Stimulated activated CD8-positive, alpha-beta memory T cell treated with anti-CD3 and anti-CD28 coated beads, Interleukin-15, amount 100 ng/mL, for 24 hours (primary cell): ENCODE data around the gene AVL9.

Experiments
- DNase-seq: peaks from one replicate; pipeline ENCODE4 v3.0.0-alpha.2; 2020; ENCODE audit warnings: low read depth

AVL9 gene

DNA sequence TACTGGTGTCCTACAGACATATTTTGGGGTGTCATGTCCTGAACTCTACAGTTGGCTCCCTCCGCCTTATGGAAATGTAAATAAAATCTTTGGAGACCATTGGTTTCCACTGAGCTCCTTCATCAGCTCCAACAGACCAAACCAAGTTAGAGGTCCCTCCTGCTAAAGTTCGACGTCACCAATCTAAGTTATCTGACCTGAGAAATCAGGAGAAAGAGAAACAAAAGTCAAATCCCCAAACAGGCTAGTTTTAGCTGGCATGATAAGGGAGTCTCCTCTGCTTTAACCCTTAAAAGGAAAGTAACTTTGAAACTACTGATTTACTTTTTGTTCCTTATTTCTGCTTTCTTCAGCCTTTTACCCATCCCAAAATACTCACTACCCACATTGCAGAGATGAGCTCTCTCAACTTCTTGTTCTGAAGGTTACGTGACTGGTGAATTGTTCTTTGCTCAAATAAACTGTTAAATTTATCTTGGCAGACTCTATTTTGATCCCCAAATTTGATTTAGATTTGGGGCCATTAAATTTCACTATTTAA lies 39.9 kb downstream of the AVL9 start:
- DNase-seq, result no peak

DNA sequence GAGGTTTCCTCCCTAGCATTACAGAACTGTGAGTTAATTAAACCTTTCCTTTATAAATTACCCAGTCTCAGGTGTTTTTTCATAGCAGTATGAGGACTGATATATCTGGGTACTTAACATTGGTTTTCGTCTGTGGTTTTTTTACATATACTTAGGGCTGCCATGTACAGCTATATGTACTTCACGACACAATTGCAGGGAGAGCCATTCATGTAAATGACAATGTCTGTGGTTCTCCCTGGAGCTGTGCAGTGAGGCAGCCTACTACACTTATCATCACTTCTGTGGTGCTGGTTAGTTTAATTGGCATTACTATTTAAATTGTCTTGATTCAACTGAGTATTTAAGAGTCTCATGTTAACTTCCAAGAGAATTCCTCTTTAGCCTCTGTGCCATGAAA lies 40.7 kb downstream of the AVL9 start:
- no peak for DNase-seq

DNA sequence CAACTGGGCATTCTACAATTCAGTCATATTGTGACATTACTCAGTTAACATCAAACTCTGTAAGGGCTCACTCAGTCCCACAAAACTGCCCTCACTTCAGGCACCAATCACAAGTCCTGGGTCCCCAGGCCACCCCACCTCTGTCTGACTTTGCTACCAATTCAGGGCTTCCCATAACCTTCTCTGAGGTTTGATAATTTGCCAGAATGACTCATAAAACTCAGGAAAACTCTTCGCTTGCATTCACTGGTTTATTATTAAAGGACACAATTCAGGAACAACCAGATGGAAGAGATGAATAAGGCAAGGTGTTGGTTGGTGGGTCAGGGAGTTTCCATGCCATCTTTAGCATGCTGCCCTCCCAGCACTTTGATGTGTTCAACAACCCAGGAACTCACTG lies 41.3 kb downstream of the AVL9 start:
- no peak for DNase-seq

DNA sequence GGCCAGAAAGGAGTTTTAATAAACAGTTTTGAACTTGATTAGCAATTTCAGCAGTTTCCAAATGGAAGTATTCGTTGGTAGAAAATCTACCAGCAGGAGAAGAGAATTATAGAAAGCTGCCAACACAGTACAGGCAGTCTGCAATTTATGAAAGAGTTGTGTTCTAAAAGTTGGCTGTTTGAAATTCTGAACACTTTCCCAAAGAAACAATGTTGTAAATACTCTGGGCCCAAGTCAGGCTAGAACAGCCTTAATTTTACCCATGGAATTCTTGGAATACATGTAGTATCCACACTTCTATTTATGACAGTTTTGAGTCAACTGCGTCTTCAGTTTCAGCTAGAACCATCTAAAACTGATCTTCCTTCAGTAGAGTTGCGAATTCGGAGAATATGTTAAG lies 42.5 kb downstream of the AVL9 start:
- DNase-seq, result no peak

DNA sequence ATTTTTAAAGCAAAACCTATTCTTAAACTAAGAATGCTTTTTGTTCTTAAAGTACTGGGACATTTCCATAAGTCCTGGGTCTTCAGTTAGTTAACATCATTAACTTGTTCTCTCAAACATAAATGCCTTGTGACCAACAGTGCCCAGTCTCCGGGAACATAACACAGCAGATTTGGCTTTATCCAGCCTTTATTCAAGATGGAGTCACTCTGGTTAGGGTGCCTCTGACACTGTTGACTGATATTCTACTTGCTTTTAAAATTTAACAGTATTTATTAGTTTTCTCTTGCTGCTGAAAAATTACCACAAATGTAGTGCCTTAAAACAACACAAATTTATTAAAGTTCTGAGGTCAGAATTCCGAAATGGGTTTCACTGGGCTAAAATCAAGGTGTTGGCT lies 44.1 kb downstream of the AVL9 start:
- no peak for DNase-seq

DNA sequence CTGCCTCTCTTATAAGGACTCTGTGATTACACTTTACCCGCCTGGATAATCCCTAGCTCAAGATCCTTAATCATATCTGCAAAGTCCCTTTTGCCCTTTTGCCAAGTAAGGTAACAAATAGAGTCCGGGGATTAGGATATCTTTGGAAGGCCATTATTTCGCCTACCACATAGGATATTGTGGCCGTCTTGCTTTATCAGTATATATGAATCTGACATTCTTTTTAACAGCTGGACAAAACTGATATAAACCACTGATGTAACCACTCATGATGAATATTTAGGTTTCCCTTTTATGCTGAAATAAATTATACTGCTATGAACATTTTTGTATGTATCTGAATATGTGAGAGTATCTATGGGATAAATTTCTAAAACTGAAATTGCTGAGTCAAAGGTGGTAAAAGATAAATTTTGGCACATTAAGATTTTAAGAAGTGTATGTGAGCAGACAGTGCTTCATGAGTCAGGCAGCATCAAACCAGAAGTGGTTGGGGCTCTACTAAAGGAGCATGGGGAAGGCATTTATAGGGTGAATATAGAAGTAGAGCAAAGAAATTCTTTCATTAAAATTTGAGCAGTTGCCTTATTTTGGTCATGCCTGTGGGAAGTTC lies 44.7 kb downstream of the AVL9 start:
- DNase-seq, result no peak

DNA sequence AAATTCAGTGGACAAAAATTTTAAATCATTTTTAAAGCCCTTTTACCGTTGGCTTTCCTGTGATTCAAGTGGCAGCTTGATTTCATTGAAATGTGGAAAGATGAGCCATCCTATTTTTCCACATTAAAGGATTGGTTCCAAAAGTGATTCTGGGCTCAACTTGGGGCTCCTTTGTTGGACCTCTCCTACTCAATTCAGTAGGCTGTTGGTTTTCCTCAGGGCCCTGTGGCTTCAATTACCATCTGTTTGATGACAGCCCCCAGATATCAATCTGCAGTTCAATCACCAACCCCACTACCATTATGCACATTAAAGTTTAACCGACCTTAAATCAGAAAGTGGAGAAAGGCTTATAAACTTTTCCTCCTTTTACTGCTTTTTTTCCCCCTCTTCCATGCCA lies 47.3 kb downstream of the AVL9 start:
- DNase-seq, result no peak

DNA sequence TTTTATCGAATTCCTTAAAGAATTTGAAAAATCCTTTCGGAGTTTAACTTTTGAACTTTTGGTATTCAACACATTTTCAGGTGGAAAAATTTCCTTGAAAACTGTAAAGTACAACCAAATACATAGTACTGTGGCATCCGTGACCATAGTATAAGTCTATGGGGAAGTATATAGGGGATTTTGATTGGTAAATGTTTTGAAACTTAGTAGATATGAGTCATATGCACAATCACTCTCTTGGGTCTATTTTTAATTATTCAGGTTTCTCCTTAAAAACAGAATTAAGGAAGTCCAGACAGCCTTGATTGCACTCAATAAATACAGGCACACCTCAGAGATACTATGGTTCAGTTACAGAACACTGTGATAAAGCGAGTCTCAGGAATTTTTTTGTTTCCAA lies 64.2 kb downstream of the AVL9 start:
- no peak for DNase-seq

DNA sequence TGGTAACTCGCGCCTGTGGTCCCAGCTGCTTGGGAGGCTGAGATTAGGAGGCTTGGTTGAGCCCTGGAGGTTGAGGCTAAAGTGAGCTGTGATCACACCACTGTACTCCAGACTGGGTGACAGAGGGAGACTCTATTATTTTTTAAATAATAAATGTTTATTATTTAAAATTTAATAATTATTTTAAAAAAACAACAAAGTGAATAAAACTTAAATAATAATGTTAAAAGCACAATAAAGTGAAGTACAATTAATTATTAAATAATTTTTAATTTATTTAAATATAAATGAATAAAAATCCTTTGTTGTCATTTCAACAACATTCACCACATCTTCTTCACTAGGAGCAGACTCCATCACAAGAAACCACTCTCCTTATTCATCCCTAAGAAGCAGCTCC lies 64.8 kb downstream of the AVL9 start:
- DNase-seq, result no peak

DNA sequence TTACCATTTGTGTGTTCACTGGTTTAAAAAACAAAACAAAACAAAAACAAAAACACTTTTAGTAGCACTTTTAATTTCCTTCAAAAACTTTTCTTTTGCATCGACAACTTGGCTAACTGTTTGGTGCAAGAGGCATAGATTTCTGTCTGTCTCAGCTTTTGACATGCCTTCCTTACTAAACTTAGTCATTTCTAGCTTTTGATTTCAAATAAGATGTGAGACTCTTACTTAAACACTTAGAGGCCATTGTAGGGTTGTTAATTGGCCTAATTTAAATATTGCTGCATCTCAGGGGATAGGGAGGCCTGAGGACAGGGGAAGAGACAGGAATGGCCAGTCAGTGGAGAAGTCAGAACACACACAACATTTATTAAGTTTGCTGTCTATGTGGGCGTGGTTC lies 66.3 kb downstream of the AVL9 start:
- DNase-seq, result no peak

DNA sequence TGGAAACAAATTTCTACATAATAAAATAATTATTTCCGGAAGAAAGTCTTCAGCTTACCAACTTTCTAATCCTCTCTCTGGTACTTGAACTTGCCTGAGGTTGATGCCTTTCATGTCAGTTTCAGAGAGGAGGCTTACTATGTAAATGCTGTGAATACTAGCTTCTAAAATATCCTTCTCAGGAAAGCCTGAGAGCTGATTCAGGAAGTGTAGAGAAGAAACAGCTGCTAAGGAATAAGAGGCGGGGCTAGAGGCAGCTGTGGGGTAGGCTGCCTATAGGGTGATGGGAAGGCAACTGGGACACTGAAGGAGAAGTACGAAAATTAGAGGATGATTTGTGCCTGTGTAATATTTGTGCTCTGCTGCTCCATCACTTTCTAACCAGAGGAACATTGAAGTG lies 69.3 kb downstream of the AVL9 start:
- DNase-seq, result no peak

DNA sequence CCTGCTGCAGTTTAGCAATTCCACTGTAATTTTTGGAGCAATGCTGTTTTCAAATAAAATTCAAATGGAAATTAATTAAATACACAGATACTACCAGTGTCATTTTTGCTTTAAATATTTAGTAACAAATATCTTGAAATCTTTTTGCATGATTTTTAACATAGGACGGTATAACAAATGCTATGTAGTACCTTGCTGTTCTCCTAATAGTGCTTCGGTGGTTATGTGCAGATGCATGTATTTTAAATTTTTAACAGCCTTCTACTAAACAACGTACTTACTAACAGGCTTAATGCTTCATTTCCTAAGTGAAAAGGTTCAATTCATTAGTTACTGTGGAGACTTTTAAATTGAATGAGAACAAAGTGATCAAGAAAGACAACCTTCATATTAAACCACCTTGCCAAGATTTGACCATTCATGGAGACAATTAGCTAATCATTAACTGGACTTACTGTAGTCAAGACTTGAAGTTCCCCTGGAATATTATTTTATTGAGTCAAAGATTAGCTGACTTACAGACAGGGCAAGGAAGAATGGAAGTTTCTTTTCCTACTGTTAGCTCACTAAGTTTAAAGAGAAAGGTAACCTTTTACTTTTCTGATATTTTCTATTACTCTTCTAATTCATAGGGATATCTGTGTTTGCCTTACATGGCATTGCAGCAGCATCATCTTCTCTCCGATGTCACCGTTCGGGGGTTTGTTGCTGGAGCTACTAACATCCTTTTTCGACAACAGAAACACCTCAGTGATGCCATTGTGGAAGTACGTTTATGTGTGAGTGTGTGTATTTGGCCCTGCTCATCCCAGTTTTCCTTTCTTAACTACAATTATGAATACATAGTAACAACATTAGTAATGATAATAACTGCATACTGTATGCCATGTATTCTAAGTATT lies 74.3 kb downstream of the AVL9 start:
- DNase-seq, result no peak

DNA sequence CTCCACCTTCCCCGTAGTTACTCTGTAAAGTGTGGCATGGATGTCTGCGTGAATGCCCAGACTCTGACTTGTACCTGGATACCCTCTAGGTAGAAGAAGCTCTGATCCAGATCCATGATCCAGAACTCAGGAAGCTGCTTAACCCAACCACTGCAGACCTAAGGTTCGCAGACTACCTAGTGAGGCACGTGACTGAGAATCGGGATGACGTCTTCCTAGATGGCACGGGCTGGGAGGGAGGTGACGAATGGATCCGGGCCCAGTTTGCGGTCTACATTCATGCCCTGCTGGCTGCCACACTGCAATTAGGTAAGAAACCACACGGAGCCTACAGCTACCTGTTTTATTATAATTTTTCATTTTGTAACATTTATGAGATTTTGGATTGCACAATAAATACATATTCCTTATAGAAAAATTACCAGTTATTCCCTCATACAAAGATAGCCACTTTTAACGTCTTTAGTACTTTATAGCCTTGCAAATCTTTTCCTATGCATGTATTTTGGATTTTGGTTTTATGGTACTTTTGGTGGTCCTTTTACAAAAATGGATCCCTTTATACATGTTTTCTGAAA lies 77.9 kb downstream of the AVL9 start:
- no peak for DNase-seq

DNA sequence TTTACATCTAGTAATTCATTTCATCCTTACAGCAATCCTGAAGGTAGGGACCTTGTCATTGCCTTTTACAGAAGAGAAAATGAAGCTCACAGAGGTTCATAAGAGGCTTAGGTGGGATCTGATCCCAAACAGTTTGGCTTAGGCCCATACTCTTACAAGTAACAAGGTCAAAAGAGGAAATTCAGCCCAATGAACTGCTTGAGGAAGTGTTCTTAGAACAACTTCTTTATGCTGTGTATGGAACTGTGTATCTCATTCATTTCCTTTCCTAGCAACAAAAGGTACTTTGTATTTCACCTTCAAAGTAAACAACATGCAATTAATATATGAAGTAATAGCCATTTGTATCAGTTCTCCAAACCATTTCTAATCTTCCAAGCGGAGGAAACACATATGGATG lies 79.3 kb downstream of the AVL9 start:
- no peak for DNase-seq

DNA sequence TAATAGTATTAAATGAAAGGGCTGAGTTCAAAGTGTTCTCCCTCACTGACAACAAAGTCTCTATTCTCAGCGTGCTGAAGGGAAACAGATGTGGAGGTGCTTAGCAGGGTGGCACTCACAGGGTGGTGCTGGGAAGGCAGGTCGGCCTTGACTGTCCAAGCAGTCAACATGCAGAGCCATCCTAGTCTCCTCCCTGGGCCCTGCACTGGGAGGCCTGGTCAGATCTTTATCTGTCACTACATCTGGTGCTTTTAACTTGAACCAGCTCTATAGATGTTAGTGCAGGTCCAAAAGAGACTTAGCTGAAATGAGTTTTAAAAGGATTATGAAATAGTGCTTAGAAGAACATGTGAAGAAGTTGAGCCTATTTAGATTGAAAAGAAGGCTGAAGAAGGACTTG lies 82.1 kb downstream of the AVL9 start:
- no peak for DNase-seq

DNA sequence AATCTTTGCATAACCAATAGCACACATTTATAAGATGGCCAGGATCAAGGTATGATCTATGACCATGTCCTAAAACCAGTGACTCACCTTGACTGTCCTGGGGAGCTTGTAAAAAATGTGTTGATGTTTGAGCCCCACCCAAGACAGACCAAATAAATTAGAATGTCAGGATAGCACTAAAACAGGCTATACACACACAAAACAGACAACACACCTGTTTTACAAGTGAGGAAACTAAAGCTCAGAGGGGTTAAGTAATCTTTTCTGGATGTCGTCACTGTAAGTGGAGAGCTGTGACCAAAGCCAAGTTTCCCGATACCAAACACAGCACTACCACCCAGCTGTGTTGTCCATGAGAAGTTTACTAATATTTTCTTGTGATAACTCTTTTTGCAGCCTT lies 84.5 kb downstream of the AVL9 start:
- DNase-seq, result no peak

DNA sequence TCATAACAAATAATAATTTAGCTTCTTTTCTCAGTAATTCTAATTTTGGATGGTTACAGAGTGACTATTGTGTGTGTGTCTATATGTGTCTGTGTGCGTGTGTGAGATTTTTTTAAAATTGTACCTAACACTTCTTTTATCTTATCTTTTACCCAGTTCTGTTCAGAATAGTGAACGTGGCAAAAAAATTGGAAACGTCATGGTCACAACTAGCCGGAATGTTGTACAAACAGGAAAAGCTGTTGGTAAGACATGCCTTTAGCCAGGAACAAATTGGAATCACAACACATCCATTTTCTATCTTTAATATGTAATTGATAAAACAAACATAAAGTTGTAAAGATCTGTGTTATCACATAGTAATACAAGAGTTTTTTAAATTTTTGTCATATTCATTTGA lies 85.4 kb downstream of the AVL9 start:
- DNase-seq, result no peak

DNA sequence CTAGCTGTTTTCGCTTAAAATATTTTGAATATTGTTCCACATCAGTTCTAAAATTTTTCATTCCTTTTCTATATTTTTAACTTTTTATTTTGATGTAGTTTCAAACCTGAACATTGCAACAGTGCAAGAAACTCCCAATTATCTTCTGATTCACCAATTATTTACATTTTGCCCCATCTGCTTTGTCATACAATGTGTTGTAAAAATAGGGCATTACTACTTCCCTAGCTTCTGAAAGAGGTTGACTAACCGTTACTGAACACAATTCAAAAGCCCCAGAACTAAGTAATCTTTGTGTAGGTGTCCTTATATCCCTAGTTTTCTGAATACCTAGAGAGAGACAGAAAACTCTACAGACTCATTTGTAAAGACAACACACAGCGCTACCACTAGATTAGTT lies 86.7 kb downstream of the AVL9 start:
- DNase-seq, result no peak

DNA sequence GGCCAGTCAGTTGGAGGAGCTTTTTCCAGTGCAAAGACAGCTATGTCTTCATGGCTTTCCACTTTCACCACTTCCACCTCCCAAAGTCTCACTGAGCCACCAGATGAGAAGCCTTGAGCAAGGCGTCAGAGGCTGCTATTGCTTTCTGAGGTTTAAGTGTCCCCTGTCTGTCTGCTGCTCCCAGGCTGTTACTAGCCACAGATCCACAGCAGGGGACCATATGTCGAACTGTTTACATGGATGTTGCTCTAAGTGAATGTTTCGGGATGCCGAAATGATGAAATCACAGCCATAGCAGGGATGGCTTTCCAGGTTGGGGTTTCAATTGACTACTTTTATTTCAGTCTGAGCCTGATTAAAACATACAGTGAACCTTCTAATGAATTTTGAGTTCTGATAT lies 88.5 kb downstream of the AVL9 start:
- DNase-seq, result no peak

DNA sequence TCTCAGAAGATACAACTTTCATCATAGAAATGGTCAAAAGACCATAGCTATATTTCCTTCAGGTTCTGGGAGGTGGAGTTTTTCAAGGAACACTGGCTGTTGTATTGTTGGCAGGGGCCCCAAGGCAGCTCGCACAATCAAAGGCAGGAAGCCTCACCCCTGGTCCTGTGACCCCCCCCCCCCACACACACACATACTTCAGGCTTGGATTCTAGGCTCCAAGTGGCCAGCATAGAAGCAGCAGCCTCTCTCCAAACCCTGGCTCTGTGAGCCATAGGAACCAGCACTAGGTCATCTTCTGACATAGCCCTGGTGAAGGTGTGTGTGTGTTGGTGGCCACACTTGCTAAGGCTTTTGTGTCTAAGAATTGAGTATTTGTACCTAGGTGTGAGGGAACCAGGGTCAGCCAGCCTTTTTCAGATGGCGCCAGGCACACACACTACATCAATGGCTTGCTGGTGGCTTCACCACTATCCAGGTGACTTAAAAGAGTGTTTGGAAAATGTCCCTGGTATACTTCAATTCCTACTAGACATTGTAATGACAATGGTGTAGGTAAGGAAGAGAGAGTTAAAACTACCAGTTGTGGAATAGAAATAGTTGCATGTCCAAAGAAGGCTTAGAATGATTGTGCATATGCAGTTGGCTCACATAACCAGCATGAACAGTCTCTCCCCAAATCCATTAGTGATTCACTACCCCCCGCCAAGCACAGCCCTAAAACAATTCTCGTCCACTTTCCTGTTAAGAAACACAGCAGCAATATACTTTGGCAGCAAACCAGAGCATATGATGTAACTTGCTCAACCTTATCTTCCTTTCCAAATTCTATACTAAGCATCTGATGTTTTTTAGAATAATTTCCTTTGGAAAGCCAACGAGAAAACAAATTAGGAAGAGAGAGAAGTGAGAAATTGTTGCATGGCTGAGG lies 91.3 kb downstream of the AVL9 start:
- no peak for DNase-seq

DNA sequence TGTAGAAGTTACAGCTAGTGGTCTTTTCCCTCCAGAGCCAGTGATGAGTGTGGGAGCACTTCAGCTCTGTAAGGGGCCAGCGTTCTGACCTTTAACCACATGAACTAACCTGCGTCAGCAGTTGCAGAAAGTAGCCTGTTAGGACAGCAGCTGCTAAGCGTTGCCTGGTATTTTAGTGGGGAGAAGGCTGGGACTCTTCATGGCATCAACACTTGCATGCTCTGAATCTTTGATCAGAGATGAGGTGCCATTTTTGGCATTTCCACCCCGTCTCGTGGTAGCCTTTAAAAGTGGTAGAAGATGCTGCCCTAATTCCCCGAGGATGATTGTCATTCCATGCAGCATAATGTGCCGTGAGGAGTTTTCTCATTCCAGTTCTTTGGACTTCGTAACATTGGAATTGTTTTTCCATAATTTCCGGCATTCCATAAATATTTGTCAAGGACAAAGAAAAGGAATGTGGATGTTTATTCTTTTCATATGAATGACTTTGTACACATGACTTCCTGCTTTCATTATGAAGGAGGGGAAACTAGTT lies 92.2 kb downstream of the AVL9 start:
- DNase-seq, result no peak

DNA sequence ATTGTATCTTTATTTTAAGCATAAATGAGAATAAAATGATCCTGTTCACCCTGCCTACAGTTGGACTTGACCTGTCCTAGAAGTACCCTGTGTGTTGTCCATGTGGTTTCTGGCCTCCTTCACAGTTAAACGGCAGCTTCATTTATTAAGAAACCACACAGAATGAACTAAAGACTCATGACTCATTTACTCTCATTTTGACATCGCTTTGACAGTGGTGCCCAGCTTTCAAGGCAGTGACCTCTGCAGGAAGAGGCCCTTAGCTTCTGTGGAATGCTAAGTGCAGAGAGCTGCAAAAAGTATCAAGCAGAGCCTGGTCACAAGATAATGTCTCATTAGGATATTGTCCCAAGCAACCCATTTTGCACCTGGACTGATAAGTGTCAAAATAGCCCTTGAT lies 93.4 kb downstream of the AVL9 start:
- no peak for DNase-seq
